Loucy (cell line): ENCODE data around the gene TENM3.

Source experiments
- H2AFZ ChIP-seq: fragments of 200-600 bp; sonication (generic); 2 replicates; pipeline ENCODE4 v1.6.0; 2016; ENCODE audit warnings: antibody characterized with exemption, mild to moderate bottlenecking, low read length, moderate library complexity
- H3F3A ChIP-seq: fragments of 200-600 bp; 2 replicates; pipeline ENCODE4 v1.6.0; 2016; ENCODE audit warnings: antibody characterized with exemption, low read depth, mild to moderate bottlenecking
- H3K27me3 ChIP-seq: fragments of 200-600 bp; sonication (generic); 2 replicates; pipeline ENCODE4 v1.6.1; 2014; ENCODE audit warnings: low read length, mild to moderate bottlenecking; ENCODE audit not compliant: insufficient read depth, poor library complexity, severe bottlenecking
- H3K36me3 ChIP-seq: fragments of 200-600 bp; sonication (generic); 2 replicates; pipeline ENCODE4 v1.6.1; 2016; ENCODE audit warnings: low read length; ENCODE audit not compliant: insufficient read depth
- H3K4me1 ChIP-seq: fragments of 200-600 bp; sonication (generic); 2 replicates; pipeline ENCODE4 v1.5.1; 2014; ENCODE audit warnings: low read length, mild to moderate bottlenecking; ENCODE audit not compliant: insufficient read depth, poor library complexity, severe bottlenecking
- H3K4me2 ChIP-seq: fragments of 200-600 bp; sonication (generic); 2 replicates; pipeline ENCODE4 v1.6.0; 2014; ENCODE audit warnings: antibody characterized with exemption, low read length, low read depth, mild to moderate bottlenecking; ENCODE audit not compliant: poor library complexity, severe bottlenecking
- H3K4me3 ChIP-seq: fragments of 200-600 bp; sonication (generic); 2 replicates; pipeline ENCODE4 v1.5.1; 2014; ENCODE audit warnings: low read length, mild to moderate bottlenecking, mixed read lengths; ENCODE audit not compliant: poor library complexity, severe bottlenecking
- H3K79me2 ChIP-seq: fragments of 200-600 bp; sonication (generic); 2 replicates; pipeline ENCODE4 v1.6.1; 2014; ENCODE audit warnings: low read length; ENCODE audit not compliant: insufficient read depth
- H3K9ac ChIP-seq: fragments of 200-600 bp; sonication (generic); 2 replicates; pipeline ENCODE4 v1.6.0; 2014; ENCODE audit warnings: mild to moderate bottlenecking, low read depth, low read length, moderate library complexity; ENCODE audit not compliant: poor library complexity, severe bottlenecking
- H3K9me2 ChIP-seq: fragments of 200-600 bp; sonication (generic); replicated peaks from 2 replicates; pipeline ENCODE4 v1.6.1; 2016; ENCODE audit warnings: low read depth, low read length, mixed read lengths
- H3K9me3 ChIP-seq: fragments of 200-600 bp; sonication (generic); 2 replicates; pipeline ENCODE4 v1.6.1; 2014; ENCODE audit warnings: mild to moderate bottlenecking, antibody characterized with exemption, low read length, low read depth; ENCODE audit not compliant: insufficient read depth
- H4K20me1 ChIP-seq: fragments of 200-600 bp; sonication (generic); 2 replicates; pipeline ENCODE4 v1.6.0; 2014; ENCODE audit warnings: antibody characterized with exemption, low read length, mild to moderate bottlenecking; ENCODE audit not compliant: insufficient read depth, poor library complexity, severe bottlenecking
- CTCF ChIP-seq: fragments of 200-600 bp; sonication (generic); conservative IDR thresholded peaks from 2 replicates; pipeline ENCODE4 v1.5.1; 2014; ENCODE audit warnings: mild to moderate bottlenecking, antibody characterized with exemption, low read length
- EZH2phosphoT487 ChIP-seq: fragments of 200-600 bp; IDR thresholded peaks from 2 replicates; pipeline ENCODE4 v1.6.1; 2018; ENCODE audit warnings: antibody characterized with exemption, mild to moderate bottlenecking, moderate library complexity, borderline replicate concordance

The TENM3 gene

DNA sequence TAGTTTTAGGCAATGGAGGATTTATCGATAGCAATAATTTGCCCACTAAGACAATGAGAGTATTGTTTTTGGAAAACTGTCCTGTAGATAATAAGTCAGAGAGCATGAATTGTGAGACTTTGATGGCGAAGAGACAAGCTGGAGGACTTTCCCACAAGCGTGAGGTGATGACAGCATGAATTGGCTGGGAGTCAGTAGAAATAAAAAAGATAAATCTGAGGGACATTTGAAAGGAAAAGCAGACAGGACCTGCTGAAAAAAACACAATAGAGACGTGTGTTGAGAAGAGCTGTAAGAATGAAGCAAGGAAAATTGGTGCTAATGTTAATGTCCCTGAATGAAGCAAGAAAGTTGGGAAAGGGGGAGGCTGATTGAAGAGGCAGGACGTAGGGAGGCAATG is 440.5 kb downstream of the TENM3 start:
- no peaks in the 10 kb centered on the region for H4K20me1 ChIP-seq
- no peak overlapping the region for H3K9ac ChIP-seq
- H3K4me2 ChIP-seq, result no peak overlapping the region
- H3K27me3 ChIP-seq, result no peaks in the 10 kb centered on the region
- no peaks in the 10 kb centered on the region for H3K4me1 ChIP-seq
- H3K79me2 ChIP-seq, result no peaks in the 10 kb centered on the region
- no peaks in the 10 kb centered on the region for H3F3A ChIP-seq
- H3K4me3 ChIP-seq, result no peak overlapping the region
- no peaks in the 10 kb centered on the region for H3K9me3 ChIP-seq
- no peaks in the 10 kb centered on the region for H3K36me3 ChIP-seq
- H3K9me2 ChIP-seq, result no peaks in the 10 kb centered on the region
- TF ChIP-seq EZH2phosphoT487 (no peak), CTCF (no peak)
- H2AFZ ChIP-seq, result no peak overlapping the region

DNA sequence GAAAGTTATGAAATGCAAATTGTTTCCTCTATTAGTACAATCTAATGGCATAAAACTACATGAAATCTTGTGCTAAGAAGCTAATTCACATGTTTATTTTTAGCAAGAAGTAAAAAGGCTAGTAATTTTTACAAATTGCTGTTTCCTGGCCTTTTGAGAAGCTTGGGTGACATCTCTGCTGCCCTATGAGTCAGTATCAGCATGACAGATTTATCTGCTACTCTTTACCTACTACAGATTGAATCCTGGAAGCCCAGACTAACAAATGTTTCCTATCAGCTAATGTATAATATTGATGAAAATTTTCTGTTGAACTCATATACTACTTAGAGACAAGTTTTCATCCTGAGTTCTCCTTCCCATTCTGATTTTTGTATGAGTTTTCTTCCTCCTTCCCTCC is 441.6 kb downstream of the TENM3 start:
- no peak for TF ChIP-seq EZH2phosphoT487
- TF ChIP-seq CTCF, result no peak
- Histone ChIP-seq H3K9me2 (no peaks in the 10 kb centered on the region), H3K79me2 (no peaks in the 10 kb centered on the region), H3K4me2 (no peak overlapping the region), H3K4me3 (no peak overlapping the region), H4K20me1 (no peaks in the 10 kb centered on the region), H3K36me3 (no peaks in the 10 kb centered on the region), H3K4me1 (no peaks in the 10 kb centered on the region), H2AFZ (no peak overlapping the region), H3K27me3 (no peaks in the 10 kb centered on the region), H3K9ac (no peak overlapping the region), H3F3A (no peaks in the 10 kb centered on the region), H3K9me3 (no peaks in the 10 kb centered on the region)

DNA sequence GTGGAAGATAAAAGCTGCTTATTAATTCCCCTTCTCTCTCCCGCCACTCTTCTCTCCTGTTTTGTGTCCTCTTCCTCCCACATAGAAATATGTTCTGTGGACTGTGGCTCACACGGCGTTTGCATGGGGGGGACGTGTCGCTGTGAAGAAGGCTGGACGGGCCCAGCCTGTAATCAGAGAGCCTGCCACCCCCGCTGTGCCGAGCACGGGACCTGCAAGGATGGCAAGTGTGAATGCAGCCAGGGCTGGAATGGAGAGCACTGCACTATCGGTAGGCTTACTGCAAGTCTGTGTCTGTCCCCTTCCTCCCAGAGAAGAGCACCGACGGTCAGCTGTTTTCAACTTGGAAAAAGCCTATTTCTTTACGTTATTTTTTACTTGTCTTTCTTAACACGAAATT is 444.9 kb downstream of the TENM3 start:
- Histone ChIP-seq H3K9me2 (no peaks in the 10 kb centered on the region), H3K4me1 (no peaks in the 10 kb centered on the region), H3K9ac (no peak overlapping the region), H3K9me3 (no peaks in the 10 kb centered on the region), H3F3A (no peaks in the 10 kb centered on the region), H3K4me3 (no peak overlapping the region), H2AFZ (no peak overlapping the region), H3K4me2 (no peak overlapping the region), H3K36me3 (no peaks in the 10 kb centered on the region), H3K79me2 (no peaks in the 10 kb centered on the region), H3K27me3 (no peaks in the 10 kb centered on the region), H4K20me1 (no peaks in the 10 kb centered on the region)
- no peak for TF ChIP-seq CTCF
- TF ChIP-seq EZH2phosphoT487, result no peak
